Measurements from ENCODE around the gene HMGN4.
A peak's percentile ranks its signal among the peaks of the same experiment; 100 is the strongest.
"Not testable (repeated sequence)": the region's sequence is repeated elsewhere in the genome, so short reads cannot be mapped to it uniquely, and the experiment has no call there.

HMGN4 gene

DNA sequence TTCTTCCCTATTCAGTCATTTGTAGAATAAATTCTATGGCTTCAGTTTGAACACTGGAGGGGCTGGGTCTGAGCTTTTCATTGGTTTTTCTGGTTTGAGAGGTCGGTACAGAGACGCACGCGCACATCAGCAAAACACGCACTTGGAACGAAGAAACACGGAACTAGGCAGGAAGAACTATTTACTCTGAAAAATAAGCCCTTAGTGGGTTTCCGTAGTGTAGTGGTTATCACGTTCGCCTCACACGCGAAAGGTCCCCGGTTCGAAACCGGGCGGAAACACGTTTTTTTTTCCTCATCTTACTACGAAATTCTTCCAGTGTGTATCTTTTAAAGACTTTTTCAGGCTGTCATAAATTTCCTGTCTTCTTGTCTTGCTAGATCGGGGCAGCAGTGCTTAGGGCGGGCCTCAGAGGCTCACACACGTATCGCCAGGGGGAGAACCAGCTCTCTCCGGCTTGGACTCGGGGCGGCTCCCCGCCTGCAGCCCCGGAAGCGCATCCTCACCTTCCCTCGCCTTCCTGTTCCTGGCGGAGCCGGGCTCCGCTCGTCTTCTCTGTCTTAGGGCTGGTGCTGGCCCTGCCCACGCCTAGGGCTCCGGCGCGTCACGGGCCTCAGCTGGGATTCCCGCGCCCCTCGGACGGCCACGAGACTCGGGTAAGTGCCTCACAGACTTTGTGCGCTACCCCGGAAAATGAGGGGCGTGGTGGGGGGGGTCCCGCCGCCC is at the start of gene HMGN4:
TSS of gene HMGN4 (plus strand) at position 521 of the 726 bp plus-strand sequence. CDS start 6,841 bp downstream, outside the sequence.
- peak; percentile 94 for DNase-seq

DNA sequence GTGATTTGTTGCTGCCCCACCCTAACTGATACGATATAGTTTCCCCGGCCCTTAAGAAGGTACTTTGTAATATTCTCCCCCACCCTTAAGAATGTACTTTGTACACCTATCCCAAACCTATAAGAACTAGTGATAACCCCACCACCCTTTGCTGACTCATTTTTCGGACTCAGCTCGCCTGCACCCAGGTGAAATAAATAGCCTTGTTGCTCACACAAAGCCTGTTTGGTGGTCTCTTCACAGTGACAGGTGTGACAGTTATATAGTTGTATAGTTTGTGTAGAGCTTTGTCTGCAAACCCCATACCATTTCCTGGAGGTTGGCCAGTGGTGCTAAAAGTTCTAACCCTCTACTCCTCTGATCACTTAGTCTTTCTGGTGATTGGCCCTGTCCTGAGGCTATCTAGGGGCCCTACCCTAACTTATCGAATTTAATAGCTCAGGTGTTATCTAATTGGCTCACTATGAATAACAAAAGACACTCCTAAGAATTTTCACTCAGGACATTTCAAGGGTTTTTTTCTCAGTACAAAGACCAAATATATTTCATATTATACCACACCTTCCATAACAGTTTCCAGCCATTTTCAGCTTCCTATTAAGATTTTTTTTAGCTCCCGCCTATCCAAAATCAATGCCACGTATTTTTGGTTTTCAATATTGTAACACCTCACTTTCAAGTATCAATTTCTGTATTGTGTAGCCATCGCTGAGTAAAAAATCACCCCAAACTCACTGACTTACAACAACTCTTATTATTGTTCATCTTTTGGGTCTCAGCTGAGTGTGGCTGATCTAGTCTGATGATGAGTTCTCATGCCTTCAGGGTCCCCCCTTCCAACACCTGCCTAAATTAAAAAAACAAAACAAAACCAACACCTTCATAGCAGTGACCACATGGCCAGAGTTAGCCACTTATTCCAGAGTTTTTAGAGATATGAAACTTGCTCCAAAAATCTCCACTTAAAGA is 47.9 kb upstream of the HMGN4 start:
- no peak for DNase-seq

DNA sequence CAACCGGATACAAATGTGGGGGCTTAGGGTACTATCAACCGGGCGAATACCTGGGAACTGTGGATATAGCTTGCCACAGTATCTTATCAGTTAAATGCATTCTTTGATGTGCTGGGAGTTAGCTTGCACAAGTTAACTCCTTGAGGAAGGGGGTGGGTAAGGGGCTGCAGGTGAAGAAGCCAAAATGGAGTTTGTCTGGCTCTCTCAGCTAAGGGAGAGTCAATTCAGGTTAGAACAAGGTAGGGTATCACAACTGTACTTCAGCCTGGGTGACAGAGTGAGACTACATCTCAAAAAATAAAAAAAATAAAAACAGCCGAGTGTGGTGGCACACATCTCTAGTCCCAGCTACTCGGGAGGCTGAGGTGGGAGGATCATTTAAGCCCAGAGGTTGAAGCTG is 46.6 kb upstream of the HMGN4 start:
- DNase-seq: no peak

DNA sequence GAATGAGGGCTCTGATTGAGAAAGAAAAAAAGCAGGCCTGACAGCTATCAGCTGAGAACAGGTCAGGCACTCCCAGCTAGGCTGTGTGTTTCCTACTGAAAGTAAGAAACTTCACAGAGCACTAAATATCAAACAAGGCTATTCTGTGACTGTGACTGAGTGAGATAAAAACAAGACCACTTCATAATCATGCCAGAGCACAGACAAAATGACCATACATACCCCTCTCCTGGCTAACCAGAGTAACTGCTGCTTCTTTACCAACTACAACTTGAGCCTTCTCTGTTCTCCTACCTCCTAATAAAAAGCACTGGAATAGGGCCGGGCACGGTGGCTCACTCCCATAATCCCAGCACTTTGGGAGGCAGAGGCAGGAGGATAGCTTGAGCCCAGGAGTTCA is 44.9 kb upstream of the HMGN4 start:
- no peak for DNase-seq

DNA sequence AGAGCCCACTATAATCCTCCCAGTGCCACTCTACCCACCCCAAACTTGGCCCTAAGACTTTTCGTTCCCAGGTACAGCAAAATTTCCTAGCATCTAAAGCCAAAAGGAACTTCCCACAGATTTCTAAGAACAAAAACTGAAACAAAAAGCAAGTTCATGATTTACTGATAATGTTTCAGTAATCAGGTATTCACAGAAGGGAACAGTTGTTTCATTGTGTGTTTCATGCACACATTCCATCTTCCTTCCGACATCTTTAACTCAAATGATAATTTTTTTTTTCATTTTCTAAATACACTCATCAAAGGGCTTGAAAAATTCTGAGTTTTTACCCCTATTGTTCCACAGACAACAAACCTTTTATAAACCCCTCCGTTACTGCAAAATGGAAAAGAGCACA is 44.0 kb upstream of the HMGN4 start:
- DNase-seq: no peak

GRCh38 chr6:26495281-26495680 is 42.9 kb upstream of the HMGN4 start:
- no peak for DNase-seq

GRCh38 chr6:26497610-26498009 is 40.6 kb upstream of the HMGN4 start:
- DNase-seq: no peak

DNA sequence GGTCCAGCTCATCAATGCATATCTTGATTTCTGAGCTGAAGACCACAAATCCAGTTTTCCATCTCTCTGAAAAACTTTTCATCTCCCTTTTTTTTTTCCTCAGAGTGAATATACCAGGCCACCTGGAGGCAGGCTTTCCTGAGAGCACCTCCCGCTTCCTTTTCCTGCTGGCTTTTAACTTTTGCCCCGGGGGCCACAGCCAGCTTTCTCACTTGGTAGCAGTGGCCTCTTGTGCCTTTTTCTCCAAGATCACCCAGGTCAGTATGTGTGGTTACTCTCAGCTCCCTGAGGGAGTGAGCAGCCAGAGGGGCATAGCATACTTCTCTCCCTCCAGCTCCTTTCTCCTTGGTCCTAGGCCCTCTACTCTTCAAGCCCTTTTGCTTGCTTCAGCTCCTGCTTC is 38.1 kb upstream of the HMGN4 start, which contains the start of gene BTN1A1:
TSS of gene BTN1A1 (plus strand) at position 202 of the 400 bp plus-strand sequence. CDS start 984 bp downstream, outside the sequence.
- no peak for DNase-seq

- DNase-seq: peak; percentile 39
These were observed 36.6 kb upstream of the HMGN4 start for GRCh38 chr6:26501482-26501986.

- DNase-seq: peak; percentile 85
These were observed 36.0 kb upstream of the HMGN4 start for GRCh38 chr6:26502165-26502564.

DNA sequence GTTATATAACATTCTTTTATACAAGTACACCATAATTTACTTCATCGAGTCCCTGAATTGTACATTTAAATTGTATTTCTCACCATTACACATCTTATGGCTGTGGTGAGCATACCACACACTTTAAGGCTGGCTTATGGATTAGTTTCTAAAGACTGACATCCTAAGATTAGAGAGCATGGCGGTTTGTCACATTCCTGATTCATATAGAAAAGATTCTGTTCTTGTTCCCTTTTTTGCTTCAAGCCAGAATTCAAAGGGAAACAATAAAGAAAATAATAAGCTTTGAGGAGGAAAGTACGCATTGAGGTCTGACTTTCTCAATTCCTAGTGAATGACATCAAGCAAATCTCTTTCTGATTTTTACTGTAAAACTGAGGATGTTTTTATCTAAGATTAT is 35.5 kb upstream of the HMGN4 start:
- no peak for DNase-seq

GRCh38 chr6:26507658-26508057 is 30.5 kb upstream of the HMGN4 start:
- no peak for DNase-seq

DNA sequence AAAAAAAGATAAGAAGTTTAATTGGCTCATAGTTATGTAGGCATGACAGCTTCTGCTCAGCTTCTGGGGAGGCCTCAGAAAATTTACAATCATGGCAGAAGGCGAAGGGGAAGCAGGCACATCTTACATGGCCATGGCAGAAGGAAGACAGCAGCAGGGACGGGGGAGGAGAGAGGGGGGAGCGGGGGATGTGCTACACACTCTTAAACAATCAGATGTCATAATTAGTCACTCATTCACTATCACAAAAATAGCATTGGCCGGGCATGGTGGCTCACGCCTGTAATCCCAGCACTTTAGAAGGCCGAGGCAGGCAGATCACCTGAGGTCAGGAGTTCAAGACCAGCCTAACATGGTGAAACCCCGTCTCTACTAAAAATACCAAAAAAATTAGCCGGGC is 27.1 kb upstream of the HMGN4 start:
- DNase-seq: not testable (repeated sequence)

- DNase-seq: no peak
These were observed 23.2 kb upstream of the HMGN4 start for GRCh38 chr6:26514984-26515383.

GRCh38 chr6:26516481-26517427 is 21.4 kb upstream of the HMGN4 start:
- DNase-seq: no peak

DNA sequence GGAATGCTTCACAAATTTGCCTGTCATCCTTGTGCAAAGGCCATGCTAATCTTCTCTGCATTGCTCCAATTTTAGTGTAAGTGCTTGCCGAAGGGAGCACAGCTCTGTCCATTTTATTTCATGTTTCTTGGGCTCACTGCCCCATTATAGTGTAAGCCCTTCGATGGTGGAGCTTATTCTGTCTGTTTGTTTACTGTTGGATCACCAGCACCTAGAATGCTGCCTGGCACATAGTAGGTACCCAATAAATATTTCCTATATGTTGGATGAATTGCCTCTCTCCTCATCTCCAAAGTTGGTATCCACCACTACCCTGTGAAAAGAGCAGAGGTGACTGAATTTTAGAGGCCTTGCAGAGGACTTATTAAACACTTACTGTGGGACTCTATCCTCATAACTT is 18.8 kb upstream of the HMGN4 start:
- DNase-seq: no peak

- peak; percentile 73 for DNase-seq
These were observed 17.8 kb upstream of the HMGN4 start for GRCh38 chr6:26520237-26520849.

DNA sequence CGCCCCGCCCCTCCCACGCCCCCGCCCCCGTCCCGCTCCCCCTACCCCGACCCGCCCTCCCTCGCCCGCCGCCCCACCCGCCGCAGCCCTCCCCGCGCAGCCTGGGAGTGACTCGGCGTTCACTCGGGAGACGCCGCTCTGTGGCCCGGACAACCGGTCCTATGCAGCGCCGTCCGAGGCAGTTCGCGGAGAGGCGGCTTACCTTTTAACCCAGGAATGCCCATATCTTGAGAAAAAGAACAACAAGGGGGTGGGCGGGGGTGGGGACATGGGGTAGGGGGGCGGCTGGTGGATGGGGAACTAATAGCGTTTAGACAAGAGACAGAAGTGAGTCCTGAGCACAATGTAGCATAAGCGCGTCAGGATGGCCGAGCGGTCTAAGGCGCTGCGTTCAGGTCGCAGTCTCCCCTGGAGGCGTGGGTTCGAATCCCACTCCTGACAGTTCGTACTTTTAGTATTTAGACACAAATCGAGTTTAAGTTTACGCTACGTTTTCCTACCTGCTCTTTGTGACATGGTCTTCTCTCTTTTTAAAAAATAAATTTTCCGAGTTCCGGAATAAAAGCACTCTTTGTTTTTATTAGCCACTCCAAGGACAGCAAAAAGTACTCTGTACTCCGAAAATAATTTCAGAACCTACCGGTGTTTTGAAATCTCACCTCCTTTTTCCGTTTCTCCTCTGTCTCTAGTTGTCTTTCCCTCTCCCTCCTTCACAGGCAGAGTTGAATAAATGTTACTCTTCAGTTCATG is 17.1 kb upstream of the HMGN4 start:
- DNase-seq: peak; percentile 86

DNA sequence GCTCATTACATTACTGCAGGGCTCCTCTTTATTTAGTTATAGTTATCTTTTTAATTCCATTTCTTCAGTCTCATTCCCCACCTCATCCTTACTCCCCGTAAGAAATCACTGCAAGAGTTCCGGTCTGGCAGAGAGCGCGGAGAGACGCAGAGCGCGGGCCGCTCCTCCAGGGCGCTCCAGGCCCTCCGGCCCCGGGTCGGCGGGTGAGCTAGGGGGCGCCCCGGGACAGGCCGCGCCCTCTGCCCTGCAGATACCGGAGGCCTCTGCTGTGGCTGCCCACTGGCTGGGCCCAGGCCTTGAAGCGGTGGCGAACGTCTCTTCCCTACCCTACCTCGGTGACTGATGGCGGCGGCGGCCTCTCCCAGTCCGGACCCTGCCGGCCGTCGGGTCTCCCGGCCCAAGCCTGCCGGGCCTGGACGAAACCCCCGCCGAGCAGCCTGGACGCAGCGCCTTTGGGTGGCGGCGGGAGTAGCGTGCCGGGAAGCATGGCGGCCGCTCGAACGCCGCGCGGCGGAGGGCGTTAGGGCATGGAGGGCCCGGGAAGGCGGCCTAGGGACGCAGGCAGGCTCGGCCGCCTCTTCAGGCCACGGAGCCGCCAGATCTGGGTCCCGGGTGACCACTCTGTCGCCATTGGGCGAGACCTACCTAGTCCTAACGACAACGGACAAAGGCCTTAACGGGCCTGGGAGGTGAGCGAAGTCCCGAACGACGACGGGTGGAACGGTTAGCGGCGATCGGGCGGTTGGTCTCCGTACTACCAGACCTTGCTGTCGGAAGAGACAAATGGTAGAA is 16.4 kb upstream of the HMGN4 start:
- peak; percentile 85 for DNase-seq

DNA sequence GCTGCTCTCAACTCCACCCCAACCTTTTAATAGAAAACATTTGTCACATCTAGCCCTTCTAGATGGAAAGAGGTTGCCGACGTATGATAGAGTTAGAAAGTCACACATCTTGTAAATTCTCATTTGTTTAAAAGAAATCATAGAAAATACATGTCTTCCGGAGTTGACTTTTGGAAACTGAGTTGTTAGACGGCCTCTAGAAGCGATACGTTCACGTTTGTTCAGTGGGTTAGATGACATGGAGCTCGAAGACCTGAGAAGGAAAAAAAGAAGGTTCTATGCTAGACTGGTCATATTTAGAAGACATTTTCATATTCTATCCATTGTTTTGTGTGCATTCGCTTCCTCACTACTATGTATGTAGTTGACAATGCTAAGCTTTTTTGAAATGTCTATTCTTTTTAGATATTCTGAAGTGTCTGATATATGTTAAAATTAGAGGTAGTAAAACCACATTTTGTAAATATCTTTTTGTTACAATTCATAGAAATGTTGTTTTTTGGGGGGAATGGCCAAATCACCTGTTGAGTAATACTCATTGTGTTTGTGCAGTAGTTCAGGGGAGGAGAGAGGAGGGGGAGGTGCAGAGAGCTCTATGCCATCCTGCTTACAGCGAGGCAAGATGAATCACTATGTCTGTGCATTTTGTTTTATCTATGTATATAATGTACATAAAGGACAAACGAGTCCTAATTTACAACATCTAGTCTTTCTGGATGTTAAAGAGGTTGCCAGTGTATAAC is 15.5 kb upstream of the HMGN4 start:
- DNase-seq: peak; percentile 25

All from NCI-H146 (cell line).